ENCODE measurements around the gene HUNK. TPM values are rescaled to one million over a fixed set of nuclear protein-coding genes. Genes with fewer than 3 reads are reported as not detected.

Gene HUNK
- total RNA-seq, 1 donor from 2014 or later, result 44.0 TPM

DNA sequence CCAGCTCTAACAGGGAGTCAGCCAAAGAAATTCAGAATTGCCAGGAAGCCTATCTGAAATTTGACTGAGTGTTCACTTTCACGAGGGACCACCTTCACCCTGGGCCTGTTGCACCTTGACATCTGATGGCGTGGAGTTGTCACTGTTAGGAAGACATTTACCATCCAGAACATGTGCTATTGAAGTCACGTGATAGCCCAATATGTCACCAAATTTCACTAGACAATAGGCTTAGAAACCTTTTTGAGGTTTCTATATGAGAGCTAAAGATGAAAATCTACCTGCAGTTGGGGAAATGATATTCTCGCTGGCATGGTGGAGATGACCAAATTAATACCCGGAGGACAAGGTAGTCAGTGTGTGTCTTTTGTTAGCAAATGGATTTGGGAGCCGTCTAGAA lies 102.7 kb downstream of the HUNK start:
- H3K27me3 Mint-ChIP-seq, result no peaks in the 10 kb centered on the region
- no peak overlapping the region for H3K4me3 Mint-ChIP-seq
- peaks cover 50% of the 10 kb centered on the region for H3K36me3 Mint-ChIP-seq
- H3K27ac Mint-ChIP-seq, result no peak overlapping the region
- no peak for DNase-seq (ENCODE audit: extremely low spot score, unreplicated experiment)
- no peaks in the 10 kb centered on the region for H3K9me3 Mint-ChIP-seq
- H3K4me1 Mint-ChIP-seq (ENCODE audit: unreplicated experiment), result peaks cover 6% of the 10 kb centered on the region
- TF ChIP-seq, protein P1, sequence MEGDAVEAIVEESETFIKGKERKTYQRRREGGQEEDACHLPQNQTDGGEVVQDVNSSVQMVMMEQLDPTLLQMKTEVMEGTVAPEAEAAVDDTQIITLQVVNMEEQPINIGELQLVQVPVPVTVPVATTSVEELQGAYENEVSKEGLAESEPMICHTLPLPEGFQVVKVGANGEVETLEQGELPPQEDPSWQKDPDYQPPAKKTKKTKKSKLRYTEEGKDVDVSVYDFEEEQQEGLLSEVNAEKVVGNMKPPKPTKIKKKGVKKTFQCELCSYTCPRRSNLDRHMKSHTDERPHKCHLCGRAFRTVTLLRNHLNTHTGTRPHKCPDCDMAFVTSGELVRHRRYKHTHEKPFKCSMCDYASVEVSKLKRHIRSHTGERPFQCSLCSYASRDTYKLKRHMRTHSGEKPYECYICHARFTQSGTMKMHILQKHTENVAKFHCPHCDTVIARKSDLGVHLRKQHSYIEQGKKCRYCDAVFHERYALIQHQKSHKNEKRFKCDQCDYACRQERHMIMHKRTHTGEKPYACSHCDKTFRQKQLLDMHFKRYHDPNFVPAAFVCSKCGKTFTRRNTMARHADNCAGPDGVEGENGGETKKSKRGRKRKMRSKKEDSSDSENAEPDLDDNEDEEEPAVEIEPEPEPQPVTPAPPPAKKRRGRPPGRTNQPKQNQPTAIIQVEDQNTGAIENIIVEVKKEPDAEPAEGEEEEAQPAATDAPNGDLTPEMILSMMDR (conservative IDR thresholded peaks at IDR 0.05), result no peak

DNA sequence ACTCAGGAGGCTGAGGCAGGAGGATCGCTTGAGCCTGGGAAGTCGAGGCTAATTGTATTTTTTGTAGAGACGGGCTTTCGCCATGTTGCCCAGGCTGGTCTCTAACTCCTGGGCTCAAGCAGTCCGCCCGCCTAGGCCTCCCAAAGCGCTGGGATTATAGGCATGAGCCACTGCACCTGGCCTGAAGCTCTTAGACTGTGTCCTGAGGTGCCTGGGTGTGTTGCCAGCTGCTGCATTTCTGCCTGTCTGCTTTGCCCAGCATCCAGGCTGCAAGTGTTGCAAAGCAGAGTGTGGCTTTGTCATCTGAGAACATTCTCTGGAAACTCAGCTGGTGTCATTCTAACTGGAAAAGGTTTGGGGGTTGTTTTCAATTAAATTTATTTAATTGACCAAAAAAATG lies 105.0 kb downstream of the HUNK start:
- Mint-ChIP-seq H3K27ac (no peak overlapping the region), H3K9me3 (no peaks in the 10 kb centered on the region), H3K27me3 (no peaks in the 10 kb centered on the region), H3K4me1 (ENCODE audit: unreplicated experiment) (peaks cover 6% of the 10 kb centered on the region), H3K4me3 (no peak overlapping the region), H3K36me3 (peaks cover 51% of the 10 kb centered on the region)
- no peak for DNase-seq (ENCODE audit: extremely low spot score, unreplicated experiment)
- TF ChIP-seq, protein P1 (conservative IDR thresholded peaks at IDR 0.05), result no peak

DNA sequence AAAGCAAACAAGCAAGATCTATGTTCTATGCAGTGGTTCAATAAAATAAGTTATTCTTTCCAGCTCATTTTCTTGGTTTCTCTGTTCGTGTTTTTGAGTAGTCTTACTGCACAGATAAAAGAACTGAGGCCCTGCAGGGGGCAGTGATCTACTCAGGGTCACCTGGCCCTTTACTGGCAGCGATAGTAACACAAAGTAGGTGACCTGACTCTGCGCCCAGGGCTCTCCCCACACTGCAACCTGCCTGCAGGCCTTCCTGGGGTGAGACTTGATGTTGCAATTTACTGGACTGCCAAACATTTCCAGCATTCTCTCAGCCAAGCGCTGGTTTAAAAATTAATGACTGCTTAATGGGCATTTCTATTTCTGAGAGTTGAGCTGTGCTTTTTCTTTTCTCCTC lies 110.3 kb downstream of the HUNK start:
- Mint-ChIP-seq H3K9me3 (no peaks in the 10 kb centered on the region), H3K27ac (no peak overlapping the region), H3K36me3 (peaks cover 47% of the 10 kb centered on the region), H3K4me3 (no peak overlapping the region), H3K4me1 (ENCODE audit: unreplicated experiment) (peaks cover 9% of the 10 kb centered on the region), H3K27me3 (no peaks in the 10 kb centered on the region)
- no peak for DNase-seq (ENCODE audit: extremely low spot score, unreplicated experiment)
- TF ChIP-seq, protein P1 (conservative IDR thresholded peaks at IDR 0.05), result no peak

DNA sequence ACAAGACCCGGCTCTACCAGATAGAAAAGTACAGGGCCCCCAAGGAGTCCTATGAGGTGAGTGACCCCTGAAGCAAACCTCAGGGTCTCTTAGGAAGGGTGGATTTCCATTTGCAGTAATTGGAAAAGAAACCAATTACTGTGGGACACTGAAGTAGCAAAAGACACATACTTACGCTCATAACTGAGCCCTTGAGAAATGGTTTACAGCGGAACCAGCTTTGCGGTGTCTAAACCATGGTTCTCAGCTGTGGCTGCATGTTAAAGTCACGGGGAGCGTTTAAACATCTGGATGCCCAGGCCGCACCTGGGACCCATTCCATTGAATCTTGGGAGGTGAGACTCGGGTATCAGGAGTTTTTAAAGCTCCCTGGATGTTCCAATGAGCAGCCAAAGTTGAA lies 110.7 kb downstream of the HUNK start:
- Mint-ChIP-seq H3K27me3 (no peaks in the 10 kb centered on the region), H3K9me3 (no peaks in the 10 kb centered on the region), H3K4me3 (no peak overlapping the region), H3K27ac (no peak overlapping the region), H3K4me1 (ENCODE audit: unreplicated experiment) (peaks cover 9% of the 10 kb centered on the region), H3K36me3 (peaks cover 42% of the 10 kb centered on the region)
- TF ChIP-seq, protein P1 (conservative IDR thresholded peaks at IDR 0.05), result no peak
- no peak for DNase-seq (ENCODE audit: extremely low spot score, unreplicated experiment)

DNA sequence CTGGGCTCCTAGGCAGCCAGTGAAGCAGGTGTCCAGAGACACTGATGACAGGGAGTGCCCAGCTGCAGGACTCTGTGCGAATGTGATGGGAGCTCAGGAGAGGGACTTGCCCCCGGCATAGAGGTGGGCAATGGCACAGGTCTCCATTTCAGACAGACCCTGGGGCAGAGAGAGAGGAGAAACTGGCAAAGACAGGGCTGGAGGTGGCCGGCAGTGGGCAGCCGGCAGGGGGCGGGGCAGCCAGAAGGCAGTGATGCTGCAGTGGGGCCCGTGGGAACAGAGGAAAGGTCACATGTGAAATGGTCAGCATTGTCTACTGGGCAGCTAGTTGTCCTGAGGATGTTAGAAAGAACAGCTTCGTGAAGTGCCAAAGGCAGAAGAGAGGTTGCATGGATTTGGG lies 112.6 kb downstream of the HUNK start:
- Mint-ChIP-seq H3K27ac (no peak overlapping the region), H3K27me3 (no peaks in the 10 kb centered on the region)

More for the DNA sequence above, 112.6 kb downstream of the HUNK start:
- Mint-ChIP-seq H3K4me1 (ENCODE audit: unreplicated experiment) (peaks cover 9% of the 10 kb centered on the region), H3K36me3 (peaks cover 42% of the 10 kb centered on the region), H3K9me3 (no peaks in the 10 kb centered on the region), H3K4me3 (no peak overlapping the region)
- TF ChIP-seq, protein P1 (conservative IDR thresholded peaks at IDR 0.05), result peak; percentile 23
- no peak for DNase-seq (ENCODE audit: extremely low spot score, unreplicated experiment)
